Superior temporal gyrus (tissue), 1 donor: ENCODE measurements around the gene CACNA1I.

Source experiments
- DNase-seq: peaks from one replicate; pipeline ENCODE4 v3.0.0-alpha.2; 2016; ENCODE audit errors: extremely low spot score

Gene CACNA1I

DNA sequence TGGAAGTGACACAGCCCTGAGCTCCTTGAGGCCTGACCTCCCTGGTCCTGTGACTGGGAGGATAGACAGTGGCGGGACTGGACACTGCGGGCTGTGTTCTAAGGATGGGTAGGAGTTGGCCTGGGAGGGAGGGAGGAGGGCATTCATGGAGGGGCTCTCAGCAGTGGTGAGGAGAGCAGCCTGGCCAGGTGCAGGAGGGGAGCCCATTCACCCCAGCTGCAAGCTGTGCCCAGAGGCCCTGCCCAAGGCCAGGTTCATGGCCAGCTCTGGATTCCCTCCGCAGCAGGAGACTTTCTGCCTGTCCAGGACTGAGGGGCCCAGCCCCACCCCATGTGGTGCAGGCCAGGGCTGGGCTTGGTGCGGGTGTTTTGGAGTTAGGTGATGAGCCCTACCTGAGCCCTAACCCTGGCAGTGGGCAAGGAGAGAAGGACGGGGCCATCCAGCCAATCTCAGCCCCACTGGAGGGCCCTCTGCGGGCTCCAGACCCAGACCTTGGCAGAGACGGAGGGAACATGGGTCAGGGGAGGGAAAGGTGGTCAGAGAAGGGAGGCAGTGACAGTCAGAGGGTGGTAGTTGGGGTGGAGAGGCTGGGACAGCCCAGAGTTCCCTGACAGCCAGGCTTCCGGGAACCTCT, 26.8 kb downstream of the CACNA1I start:
- no peak for DNase-seq

DNA sequence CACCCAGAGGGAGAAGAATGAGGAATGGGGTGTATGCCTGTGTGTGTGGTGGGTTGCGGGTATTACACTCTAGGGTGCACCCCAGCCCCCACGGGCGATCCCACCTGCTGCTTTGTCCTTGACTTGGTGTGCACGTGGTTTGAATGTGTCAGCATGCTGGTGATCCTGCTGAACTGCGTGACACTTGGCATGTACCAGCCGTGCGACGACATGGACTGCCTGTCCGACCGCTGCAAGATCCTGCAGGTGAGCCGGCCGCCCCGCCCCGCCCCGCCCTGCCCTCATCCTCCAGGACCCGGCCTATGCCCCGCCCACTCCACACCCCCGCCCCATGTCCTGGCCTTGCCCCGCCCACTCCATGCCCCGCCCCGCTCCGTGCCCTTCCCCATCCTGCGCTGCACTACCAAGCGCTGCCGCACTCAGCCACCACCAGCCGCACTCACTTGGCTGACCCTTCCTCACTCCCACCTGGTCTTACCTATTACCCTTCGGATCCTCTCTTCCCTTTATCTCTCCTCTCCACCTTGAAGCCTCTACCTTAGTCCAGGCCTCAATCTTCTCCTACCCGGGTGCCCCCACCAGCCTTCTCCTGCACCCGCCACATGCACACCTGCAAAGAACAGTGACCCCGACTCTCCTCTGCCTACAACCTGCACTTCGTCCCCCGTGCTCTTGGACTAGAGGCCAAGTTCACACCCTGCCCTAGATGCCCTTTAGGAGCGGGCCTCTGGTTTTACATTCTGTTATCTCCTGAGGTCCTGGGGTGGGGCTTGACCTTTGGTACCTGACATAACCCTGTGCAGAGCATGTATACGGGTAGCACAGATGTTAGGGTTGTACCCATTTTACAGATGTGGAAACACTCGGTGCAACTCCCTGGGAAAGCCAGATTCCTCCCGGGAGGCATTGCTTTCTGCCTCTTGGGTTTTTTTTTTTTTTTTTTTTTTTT, 27.7 kb downstream of the CACNA1I start:
- no peak for DNase-seq

GRCh38 chr22:39600491-39601179, 30.1 kb downstream of the CACNA1I start:
- no peak for DNase-seq

GRCh38 chr22:39601180-39601535, 30.6 kb downstream of the CACNA1I start:
- no peak for DNase-seq

DNA sequence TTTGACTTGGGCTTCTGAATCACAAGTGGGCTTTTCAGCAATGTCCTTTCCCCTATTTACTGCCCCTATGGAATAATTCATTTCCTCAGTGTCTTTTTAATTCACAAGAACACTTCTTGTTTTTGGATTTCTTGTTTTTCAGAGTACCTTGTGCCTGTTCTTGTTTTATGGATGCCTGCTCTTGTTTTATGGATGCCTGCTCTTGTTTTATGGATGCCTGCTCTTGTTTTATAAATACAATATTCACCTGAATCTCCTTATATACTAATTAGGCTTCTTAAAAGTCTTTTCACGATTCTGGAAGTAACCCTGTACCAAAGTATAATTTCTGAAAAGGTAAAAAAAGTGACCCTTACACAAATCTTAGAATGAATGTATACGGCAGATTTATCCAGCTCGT, 32.8 kb downstream of the CACNA1I start:
- DNase-seq, result no peak

GRCh38 chr22:39610246-39610645, 39.7 kb downstream of the CACNA1I start:
- DNase-seq, result no peak

DNA sequence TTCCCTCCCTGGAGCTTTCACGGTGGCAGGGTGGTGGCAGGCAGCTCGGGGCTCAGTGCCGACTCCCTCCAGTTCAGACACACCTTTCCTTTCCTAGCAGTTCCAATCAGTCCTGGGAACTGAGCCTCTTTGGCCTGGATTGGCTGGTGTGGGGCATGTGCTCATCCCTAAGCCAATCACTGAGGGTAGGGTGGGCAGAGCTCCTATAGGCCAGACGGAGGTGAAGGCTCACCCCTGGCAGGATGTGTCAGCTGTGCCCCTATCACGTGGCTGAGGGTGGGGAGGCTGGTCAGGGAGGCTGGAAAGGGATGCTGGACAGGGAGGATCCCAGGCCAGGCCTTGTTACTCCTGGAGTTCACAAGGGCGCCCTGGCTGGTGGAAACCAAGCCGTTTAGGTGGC, 40.2 kb downstream of the CACNA1I start:
- no peak for DNase-seq

- DNase-seq, result peak; percentile 30
Observed at GRCh38 chr22:39611360-39611759, 40.8 kb downstream of the CACNA1I start.

- no peak for DNase-seq
Observed at GRCh38 chr22:39612811-39613548, 42.4 kb downstream of the CACNA1I start.

DNA sequence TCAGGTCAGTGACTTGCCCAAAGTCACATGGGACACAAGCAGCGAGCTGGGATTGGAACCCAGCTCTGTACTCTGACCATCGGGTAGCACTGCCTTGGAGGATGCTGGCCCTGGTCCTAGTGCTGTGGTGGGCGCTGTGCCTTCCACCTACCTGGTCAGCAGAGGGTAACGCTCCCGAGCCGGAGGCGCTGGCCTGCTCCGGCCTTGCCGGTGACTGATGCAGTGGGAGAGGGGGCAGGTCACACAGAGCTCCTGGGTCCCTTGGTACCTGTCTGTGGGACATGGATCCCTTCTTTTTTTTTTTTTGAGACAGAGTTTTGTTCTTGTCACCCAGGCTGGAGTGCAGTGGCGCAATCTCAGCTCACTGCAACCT, 43.0 kb downstream of the CACNA1I start:
- DNase-seq, result no peak

- DNase-seq, result no peak
Observed at GRCh38 chr22:39614442-39614841, 43.9 kb downstream of the CACNA1I start.

- no peak for DNase-seq
Observed at GRCh38 chr22:39616051-39616450, 45.5 kb downstream of the CACNA1I start.

DNA sequence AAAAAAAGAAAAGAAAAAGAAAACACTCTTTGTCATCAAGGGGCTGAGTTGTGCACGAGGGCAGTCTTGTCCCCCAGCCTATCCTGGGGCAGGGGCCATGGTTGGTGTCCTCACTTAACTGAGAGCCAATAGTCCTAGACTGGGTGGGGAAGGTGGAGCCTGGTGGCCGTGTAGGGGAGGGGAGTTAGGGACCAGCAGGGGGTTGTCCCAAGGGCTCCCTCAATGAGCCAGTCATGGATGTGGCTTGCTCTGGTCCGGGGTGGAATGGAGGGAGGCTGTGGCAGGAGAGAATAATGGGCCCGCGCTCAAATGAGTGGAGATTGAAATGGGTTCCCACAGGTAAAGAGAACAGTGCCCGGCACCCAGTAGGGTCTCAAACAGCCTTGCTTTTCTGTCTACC, 46.2 kb downstream of the CACNA1I start:
- no peak for DNase-seq

DNA sequence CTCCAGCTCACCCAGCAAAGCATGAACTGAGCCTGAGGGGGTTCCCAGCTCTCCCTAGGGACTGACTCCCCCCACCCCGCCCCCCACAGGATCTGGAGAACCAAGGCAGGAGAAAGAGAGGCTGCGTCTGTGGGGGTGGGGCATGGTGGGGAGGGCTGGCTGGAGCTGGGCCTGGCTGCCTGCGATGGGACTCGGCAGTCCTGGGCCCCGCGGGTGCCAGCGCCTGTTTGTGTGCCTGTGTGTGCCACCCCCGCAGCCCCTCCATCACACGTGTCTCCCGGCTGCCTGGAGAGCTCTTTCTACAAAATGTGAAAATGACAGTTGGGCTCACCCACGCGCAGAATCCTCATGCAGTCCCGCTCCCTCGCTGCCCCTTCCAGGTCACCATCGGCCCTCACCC, 46.8 kb downstream of the CACNA1I start:
- DNase-seq, result no peak

- no peak for DNase-seq
Observed at GRCh38 chr22:39617970-39618757, 47.6 kb downstream of the CACNA1I start.

DNA sequence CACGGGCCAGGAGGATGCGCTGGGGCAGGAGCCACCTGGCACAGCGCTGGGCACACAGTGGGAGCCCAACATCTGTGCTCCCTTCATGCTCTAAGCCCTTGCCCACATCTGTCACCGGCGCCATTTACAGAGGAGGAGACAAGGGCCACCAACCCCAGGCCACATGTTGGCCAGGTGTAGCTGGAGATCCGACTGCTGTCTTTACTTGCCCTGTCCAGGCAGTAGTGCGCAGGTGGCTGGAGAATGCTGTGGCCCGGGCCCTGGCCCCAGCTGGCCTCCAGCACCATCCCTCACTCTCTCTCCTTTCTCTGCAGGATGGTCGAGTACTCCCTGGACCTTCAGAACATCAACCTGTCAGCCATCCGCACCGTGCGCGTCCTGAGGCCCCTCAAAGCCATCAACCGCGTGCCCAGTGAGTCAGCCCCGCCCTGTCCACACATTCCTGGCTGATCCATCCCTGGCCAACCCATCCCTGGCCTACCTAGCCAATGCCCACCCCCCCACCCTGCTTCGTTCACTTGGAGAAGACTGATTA, 48.5 kb downstream of the CACNA1I start:
- no peak for DNase-seq

- DNase-seq, result no peak
Observed at GRCh38 chr22:39620924-39621690, 50.6 kb downstream of the CACNA1I start.

DNA sequence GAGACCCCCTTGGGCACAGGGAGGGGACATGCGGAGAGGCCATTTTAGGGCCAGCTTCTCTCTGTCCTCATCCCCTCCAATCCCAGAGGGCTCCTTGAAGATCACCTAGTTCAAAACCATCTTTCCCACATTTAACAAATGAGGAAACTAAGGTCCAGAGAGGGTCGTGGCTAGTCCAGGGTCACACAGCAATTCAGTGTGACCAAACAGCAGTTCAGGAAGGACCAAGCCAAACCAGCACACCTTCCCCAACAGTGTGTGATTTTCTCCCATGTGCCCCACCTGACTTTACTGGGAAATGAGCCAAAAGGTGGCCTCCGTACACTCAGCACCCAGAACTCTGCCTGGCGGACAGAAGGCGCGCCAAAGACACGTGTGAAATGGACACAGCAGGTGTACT, 51.3 kb downstream of the CACNA1I start:
- DNase-seq, result no peak

DNA sequence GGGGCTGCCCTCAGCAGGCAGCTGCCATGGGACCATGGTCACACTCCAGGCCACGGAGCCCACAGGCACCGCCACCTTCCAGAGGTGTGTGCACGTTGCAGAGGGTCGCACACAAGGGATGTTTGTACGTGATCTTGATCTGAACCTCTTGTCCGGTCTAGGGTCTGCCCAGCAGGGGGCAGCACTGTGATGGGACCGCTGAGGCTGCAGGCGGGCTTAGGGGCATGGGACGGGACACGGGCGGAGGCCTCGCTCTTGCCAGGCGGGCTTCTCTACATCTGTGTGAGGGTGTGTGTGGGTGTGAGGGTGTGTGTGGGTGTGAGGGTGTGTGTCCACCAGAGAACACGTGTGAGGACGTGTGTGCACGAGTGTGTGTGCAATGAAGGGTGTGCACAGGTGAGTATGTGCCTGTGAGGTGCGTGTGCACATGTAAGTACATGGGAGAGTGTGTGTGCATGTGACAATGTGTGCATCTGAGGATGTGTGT, 52.4 kb downstream of the CACNA1I start:
- no peak for DNase-seq
